GM18909 (cell line): Measurements from ENCODE around the gene ACY1.
"Not testable (repeated sequence)": the region's sequence is repeated elsewhere in the genome, so short reads cannot be mapped to it uniquely, and the experiment has no call there.

Experiments used
- ATAC-seq: cut with Tn5 transposase; IDR thresholded peaks from one replicate; pipeline ENCODE4 v1.9.1; 2021; ENCODE audit warnings: mild to moderate bottlenecking; ENCODE audit not compliant: unreplicated experiment, poor library complexity

Gene ACY1

GRCh38 chr3:52023101-52023770, 39.9 kb downstream of the ACY1 start:
- no peak for ATAC-seq

- peak; percentile 79 for ATAC-seq
These were observed 40.8 kb downstream of the ACY1 start for GRCh38 chr3:52023860-52024764.

- ATAC-seq = no peak
These were observed 41.6 kb downstream of the ACY1 start for GRCh38 chr3:52024765-52025452.

- ATAC-seq = no peak
These were observed 42.1 kb downstream of the ACY1 start for GRCh38 chr3:52025453-52025852.

- no peak for ATAC-seq
These were observed 42.7 kb downstream of the ACY1 start for GRCh38 chr3:52026041-52026440.

- no peak for ATAC-seq
These were observed 45.2 kb downstream of the ACY1 start for GRCh38 chr3:52028572-52028971.

- ATAC-seq = no peak
These were observed 45.7 kb downstream of the ACY1 start for GRCh38 chr3:52029053-52029452.

GRCh38 chr3:52029535-52029934, 46.2 kb downstream of the ACY1 start:
- no peak for ATAC-seq

GRCh38 chr3:52030714-52031310, 47.5 kb downstream of the ACY1 start:
- no peak for ATAC-seq

GRCh38 chr3:52031896-52032295, 48.6 kb downstream of the ACY1 start:
- no peak for ATAC-seq

- no peak for ATAC-seq
These were observed 49.5 kb downstream of the ACY1 start for GRCh38 chr3:52032702-52033408.

- ATAC-seq = not testable (repeated sequence)
These were observed 50.4 kb downstream of the ACY1 start for GRCh38 chr3:52033748-52034147.

- no peak for ATAC-seq
These were observed 50.9 kb downstream of the ACY1 start for GRCh38 chr3:52034212-52034611.

GRCh38 chr3:52034651-52035050, 51.3 kb downstream of the ACY1 start:
- no peak for ATAC-seq

GRCh38 chr3:52036222-52036694, 52.9 kb downstream of the ACY1 start:
- peak; percentile 80 for ATAC-seq

- no peak for ATAC-seq
These were observed 53.5 kb downstream of the ACY1 start for GRCh38 chr3:52036829-52037228.

GRCh38 chr3:52037291-52037690, 54.0 kb downstream of the ACY1 start:
- ATAC-seq = no peak

GRCh38 chr3:52038227-52038626, 54.9 kb downstream of the ACY1 start:
- no peak for ATAC-seq
